GM12892 (cell line): ENCODE data around the gene TMEM40.

Experiments
- POLR2A ChIP-seq: IDR thresholded peaks from 2 replicates; pipeline ENCODE4 v1.6.1; 2011; ENCODE audit warnings: low read depth, low read length, control low read depth
- POLR2AphosphoS5 ChIP-seq: IDR thresholded peaks from 2 replicates; pipeline ENCODE4 v1.6.1; 2011; ENCODE audit warnings: low read depth, low read length, control low read depth

- TF ChIP-seq POLR2A (no peak), POLR2AphosphoS5 (no peak)
Observed at GRCh38 chr3:12727937-12728336, 31.1 kb downstream of the TMEM40 start.
